ENCODE data around the gene AATF.

DNA sequence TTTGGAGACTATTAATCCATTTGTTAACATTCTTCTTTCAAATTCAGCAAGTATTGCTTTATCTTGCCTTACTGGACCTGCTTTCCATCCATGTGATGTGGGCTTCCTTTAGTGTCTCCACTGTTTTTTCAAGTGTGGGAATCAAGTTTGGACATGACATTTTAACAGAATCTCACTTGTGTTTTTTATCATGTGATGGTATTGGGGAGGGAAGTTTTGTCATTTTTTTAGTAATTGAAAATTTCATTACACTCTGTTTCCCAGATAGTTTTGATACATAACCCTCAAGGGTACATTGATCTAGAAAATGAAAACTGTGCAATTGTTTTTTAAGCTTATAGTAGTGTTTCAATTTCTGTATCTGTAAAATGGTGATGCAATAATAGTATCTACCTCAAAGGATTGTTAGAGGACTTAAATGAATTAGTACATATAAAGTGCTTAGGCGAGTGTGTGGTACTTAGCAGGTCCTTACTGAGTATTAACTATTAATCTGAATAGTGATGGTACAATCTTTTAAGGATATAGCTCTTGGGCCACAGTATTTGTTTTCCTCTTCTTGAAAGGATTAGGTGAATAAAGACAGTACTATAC, 27.3 kb downstream of the AATF start:
- TF ChIP-seq, protein P1, sequence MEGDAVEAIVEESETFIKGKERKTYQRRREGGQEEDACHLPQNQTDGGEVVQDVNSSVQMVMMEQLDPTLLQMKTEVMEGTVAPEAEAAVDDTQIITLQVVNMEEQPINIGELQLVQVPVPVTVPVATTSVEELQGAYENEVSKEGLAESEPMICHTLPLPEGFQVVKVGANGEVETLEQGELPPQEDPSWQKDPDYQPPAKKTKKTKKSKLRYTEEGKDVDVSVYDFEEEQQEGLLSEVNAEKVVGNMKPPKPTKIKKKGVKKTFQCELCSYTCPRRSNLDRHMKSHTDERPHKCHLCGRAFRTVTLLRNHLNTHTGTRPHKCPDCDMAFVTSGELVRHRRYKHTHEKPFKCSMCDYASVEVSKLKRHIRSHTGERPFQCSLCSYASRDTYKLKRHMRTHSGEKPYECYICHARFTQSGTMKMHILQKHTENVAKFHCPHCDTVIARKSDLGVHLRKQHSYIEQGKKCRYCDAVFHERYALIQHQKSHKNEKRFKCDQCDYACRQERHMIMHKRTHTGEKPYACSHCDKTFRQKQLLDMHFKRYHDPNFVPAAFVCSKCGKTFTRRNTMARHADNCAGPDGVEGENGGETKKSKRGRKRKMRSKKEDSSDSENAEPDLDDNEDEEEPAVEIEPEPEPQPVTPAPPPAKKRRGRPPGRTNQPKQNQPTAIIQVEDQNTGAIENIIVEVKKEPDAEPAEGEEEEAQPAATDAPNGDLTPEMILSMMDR (IDR thresholded peaks at IDR 0.05), result no peak
- TF ChIP-seq EZH2 (IDR thresholded peaks at IDR 0.05) (no peak), EZH2phosphoT487 (IDR thresholded peaks at IDR 0.05) (no peak)
